Measurements from ENCODE around the gene PRELID2.

- TF ChIP-seq, protein P1, sequence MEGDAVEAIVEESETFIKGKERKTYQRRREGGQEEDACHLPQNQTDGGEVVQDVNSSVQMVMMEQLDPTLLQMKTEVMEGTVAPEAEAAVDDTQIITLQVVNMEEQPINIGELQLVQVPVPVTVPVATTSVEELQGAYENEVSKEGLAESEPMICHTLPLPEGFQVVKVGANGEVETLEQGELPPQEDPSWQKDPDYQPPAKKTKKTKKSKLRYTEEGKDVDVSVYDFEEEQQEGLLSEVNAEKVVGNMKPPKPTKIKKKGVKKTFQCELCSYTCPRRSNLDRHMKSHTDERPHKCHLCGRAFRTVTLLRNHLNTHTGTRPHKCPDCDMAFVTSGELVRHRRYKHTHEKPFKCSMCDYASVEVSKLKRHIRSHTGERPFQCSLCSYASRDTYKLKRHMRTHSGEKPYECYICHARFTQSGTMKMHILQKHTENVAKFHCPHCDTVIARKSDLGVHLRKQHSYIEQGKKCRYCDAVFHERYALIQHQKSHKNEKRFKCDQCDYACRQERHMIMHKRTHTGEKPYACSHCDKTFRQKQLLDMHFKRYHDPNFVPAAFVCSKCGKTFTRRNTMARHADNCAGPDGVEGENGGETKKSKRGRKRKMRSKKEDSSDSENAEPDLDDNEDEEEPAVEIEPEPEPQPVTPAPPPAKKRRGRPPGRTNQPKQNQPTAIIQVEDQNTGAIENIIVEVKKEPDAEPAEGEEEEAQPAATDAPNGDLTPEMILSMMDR (conservative IDR thresholded peaks at IDR 0.05) = no peak
- no peak for TF ChIP-seq ZFX (IDR thresholded peaks at IDR 0.05)
Measured at GRCh38 chr5:145805819-145806218, 29.3 kb downstream of the PRELID2 start.
